Tibial nerve (tissue), 3 donors: ENCODE measurements around the gene LCA5.
"Not testable (repeated sequence)": the region's sequence is repeated elsewhere in the genome, so short reads cannot be mapped to it uniquely, and the experiment has no call there.

Source experiments
- CTCF ChIP-seq, 5 experiments: fragments of 200-600 bp in 3 of 5; fragments of 450-650 bp in 2 of 5; sonication (generic) in 3 of 5; IDR thresholded peaks; one replicate each; pipeline ENCODE4 v1.5.1; 2016 to 2019; ENCODE audit warnings: antibody characterized with exemption in 5 of 5, mild to moderate bottlenecking in 3 of 5, moderate library complexity in 2 of 5
- POLR2A ChIP-seq, 2 donors: fragments of 450-650 bp; IDR thresholded peaks; one replicate each; pipeline ENCODE4 v1.6.1; 2017; ENCODE audit warnings: antibody characterized with exemption in 2 of 2, mild to moderate bottlenecking in 2 of 2, moderate library complexity in 2 of 2

- not testable (repeated sequence) for TF ChIP-seq POLR2A, CTCF (IDR thresholded peaks at IDR 0.05)
Observed at GRCh38 chr6:79443876-79444275, 93.4 kb downstream of the LCA5 start.
